ENCODE results near the gene TPO. TPM values are rescaled to one million over a fixed set of nuclear protein-coding genes. Genes with fewer than 3 reads are reported as not detected.

The TPO gene
- total RNA-seq, 1 experiment from 2014 or later = not detected

DNA sequence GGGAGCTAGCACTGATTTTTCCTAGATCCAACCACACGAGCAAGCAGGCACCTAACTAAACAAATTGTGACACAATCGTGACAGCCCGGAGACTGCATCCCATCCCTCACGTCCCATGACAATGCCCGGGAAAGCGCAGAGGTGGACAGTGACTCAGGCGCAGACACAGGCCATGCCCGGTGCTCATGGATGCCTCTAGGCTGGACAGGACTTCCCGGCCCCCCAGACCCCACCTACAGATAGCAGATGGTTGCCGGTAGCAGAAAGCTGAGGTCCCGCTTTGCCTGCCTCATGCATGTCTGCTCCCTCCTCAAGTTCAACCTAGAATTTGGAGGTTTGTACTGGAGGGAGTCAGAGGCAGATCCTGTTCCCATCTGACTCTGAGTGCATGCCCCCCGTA, 81.0 kb downstream of the TPO start:
- POLR2A ChIA-PET = no interaction called here
- H3K27me3 Mint-ChIP-seq (ENCODE audit: insufficient read depth, unreplicated experiment) = peaks cover 10% of the 10 kb centered on the region
- CTCF ChIA-PET = interaction anchor here (0.5 to 0.6 kb wide), 2 partner anchors 14 to 181 kb away, joined by 3 read pairs; no protein-coding TSS in a partner anchor
- no peaks in the 10 kb centered on the region for H3K9me3 Mint-ChIP-seq (ENCODE audit: unreplicated experiment)
- H3K4me3 Mint-ChIP-seq (ENCODE audit: unreplicated experiment) = no peak overlapping the region
- DNase-seq (ENCODE audit: unreplicated experiment) = no peak
- intact Hi-C loops (cut with micrococcal nuclease) = no loop called here
- no peaks in the 10 kb centered on the region for H3K36me3 Mint-ChIP-seq (ENCODE audit: insufficient read depth, unreplicated experiment)
- H3K4me1 Mint-ChIP-seq (ENCODE audit: insufficient read depth, unreplicated experiment) = no peaks in the 10 kb centered on the region
- no TSS peak for BruUV-seq (replicated peaks)
- no peak overlapping the region for H3K27ac Mint-ChIP-seq (ENCODE audit: low read depth, unreplicated experiment)
- TF ChIP-seq, protein P1, sequence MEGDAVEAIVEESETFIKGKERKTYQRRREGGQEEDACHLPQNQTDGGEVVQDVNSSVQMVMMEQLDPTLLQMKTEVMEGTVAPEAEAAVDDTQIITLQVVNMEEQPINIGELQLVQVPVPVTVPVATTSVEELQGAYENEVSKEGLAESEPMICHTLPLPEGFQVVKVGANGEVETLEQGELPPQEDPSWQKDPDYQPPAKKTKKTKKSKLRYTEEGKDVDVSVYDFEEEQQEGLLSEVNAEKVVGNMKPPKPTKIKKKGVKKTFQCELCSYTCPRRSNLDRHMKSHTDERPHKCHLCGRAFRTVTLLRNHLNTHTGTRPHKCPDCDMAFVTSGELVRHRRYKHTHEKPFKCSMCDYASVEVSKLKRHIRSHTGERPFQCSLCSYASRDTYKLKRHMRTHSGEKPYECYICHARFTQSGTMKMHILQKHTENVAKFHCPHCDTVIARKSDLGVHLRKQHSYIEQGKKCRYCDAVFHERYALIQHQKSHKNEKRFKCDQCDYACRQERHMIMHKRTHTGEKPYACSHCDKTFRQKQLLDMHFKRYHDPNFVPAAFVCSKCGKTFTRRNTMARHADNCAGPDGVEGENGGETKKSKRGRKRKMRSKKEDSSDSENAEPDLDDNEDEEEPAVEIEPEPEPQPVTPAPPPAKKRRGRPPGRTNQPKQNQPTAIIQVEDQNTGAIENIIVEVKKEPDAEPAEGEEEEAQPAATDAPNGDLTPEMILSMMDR (IDR thresholded peaks at IDR 0.05; ENCODE audit: unreplicated experiment) = no peak

DNA sequence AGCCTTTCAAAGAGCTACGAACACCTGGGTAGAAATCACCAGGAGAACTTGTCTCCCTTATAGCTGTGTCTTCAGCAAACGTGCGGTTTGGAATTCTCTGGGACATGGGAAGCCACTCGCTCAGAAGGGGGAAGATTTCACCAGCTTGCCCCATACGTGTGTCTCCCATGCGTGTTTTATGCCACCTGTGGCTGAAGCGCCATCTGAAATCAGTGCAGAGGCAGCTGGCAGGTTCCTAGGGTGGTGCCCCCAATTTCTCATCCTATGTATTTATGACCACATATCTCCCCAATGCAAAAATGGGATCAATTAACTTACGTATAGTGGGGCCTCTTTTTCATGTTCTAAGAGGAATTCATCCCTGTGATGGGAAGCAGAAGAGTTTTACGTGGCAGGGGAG, 81.6 kb downstream of the TPO start:
- TF ChIP-seq, protein P1 (IDR thresholded peaks at IDR 0.05; ENCODE audit: unreplicated experiment) = no peak
- H3K36me3 Mint-ChIP-seq (ENCODE audit: insufficient read depth, unreplicated experiment) = no peaks in the 10 kb centered on the region
- H3K27ac Mint-ChIP-seq (ENCODE audit: low read depth, unreplicated experiment) = no peak overlapping the region
- H3K27me3 Mint-ChIP-seq (ENCODE audit: insufficient read depth, unreplicated experiment) = peaks cover 10% of the 10 kb centered on the region
- intact Hi-C loops (cut with micrococcal nuclease) = no loop called here
- ChIA-PET CTCF (interaction anchor here (0.5 to 0.6 kb wide), 2 partner anchors 15 to 180 kb away, joined by 3 read pairs; no protein-coding TSS in a partner anchor), POLR2A (no interaction called here)
- BruUV-seq (replicated peaks) = no TSS peak
- no peak overlapping the region for H3K4me3 Mint-ChIP-seq (ENCODE audit: unreplicated experiment)
- H3K9me3 Mint-ChIP-seq (ENCODE audit: unreplicated experiment) = no peaks in the 10 kb centered on the region
- DNase-seq (ENCODE audit: unreplicated experiment) = no peak
- H3K4me1 Mint-ChIP-seq (ENCODE audit: insufficient read depth, unreplicated experiment) = no peaks in the 10 kb centered on the region

DNA sequence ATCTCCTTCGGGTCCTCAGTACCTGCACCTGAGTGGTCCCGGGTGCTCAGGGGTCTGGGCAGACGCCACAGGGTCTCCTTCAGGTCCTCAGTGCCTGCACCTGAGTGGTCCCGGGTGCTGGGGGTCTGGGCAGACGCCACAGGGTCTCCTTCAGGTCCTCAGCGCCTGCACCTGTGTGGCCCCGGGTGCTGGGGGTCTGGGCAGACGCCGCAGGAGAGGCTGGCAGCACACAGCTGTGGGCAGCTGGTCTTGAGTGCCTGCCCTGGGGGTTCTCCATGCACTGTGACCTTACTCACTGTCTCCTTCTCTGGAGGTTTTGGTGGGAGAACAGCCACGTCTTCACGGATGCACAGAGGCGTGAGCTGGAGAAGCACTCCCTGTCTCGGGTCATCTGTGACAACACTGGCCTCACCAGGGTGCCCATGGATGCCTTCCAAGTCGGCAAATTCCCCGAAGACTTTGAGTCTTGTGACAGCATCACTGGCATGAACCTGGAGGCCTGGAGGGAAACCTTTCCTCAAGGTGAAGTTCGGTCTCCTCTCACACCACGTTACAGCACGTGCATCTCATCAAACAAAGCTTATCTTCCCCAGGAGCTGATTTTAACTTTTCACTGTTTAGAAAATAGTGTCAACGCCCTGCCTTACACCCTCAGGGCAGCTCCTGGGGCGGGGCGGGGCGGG, 82.6 kb downstream of the TPO start:
- Mint-ChIP-seq H3K4me1 (ENCODE audit: insufficient read depth, unreplicated experiment) (no peaks in the 10 kb centered on the region), H3K27me3 (ENCODE audit: insufficient read depth, unreplicated experiment) (peaks cover 10% of the 10 kb centered on the region), H3K9me3 (ENCODE audit: unreplicated experiment) (no peaks in the 10 kb centered on the region), H3K27ac (ENCODE audit: low read depth, unreplicated experiment) (no peak overlapping the region), H3K4me3 (ENCODE audit: unreplicated experiment) (no peak overlapping the region), H3K36me3 (ENCODE audit: insufficient read depth, unreplicated experiment) (no peaks in the 10 kb centered on the region)
- no peak for DNase-seq (ENCODE audit: unreplicated experiment)
- no TSS peak for BruUV-seq (replicated peaks)
- ChIA-PET POLR2A (no interaction called here), CTCF (no interaction called here)
- TF ChIP-seq, protein P1 (IDR thresholded peaks at IDR 0.05; ENCODE audit: unreplicated experiment) = no peak
- intact Hi-C loops (cut with micrococcal nuclease) = no loop called here

DNA sequence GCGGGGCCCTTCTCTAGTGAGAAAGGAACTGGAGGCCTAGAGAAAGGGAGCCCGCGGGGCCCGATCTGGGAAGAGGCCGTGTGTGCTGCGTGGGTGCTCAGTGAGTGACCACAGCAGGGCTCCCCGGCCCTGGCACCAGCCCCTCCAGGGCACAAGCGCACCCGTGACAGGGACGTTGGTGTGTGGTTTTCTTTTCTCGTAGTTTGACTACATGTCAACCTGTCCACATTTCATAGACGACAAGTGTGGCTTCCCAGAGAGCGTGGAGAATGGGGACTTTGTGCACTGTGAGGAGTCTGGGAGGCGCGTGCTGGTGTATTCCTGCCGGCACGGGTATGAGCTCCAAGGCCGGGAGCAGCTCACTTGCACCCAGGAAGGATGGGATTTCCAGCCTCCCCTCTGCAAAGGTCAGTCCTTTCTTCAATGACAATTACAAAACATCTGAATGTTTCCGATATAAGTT, 83.1 kb downstream of the TPO start:
- CTCF ChIA-PET = no interaction called here
- POLR2A ChIA-PET = no interaction called here
- Mint-ChIP-seq H3K4me3 (ENCODE audit: unreplicated experiment) (no peak overlapping the region), H3K36me3 (ENCODE audit: insufficient read depth, unreplicated experiment) (no peaks in the 10 kb centered on the region), H3K27ac (ENCODE audit: low read depth, unreplicated experiment) (no peak overlapping the region), H3K4me1 (ENCODE audit: insufficient read depth, unreplicated experiment) (no peaks in the 10 kb centered on the region), H3K27me3 (ENCODE audit: insufficient read depth, unreplicated experiment) (peaks cover 10% of the 10 kb centered on the region), H3K9me3 (ENCODE audit: unreplicated experiment) (no peaks in the 10 kb centered on the region)
- no TSS peak for BruUV-seq (replicated peaks)
- intact Hi-C loops (cut with micrococcal nuclease) = no loop called here
- no peak for DNase-seq (ENCODE audit: unreplicated experiment)
- TF ChIP-seq, protein P1 (IDR thresholded peaks at IDR 0.05; ENCODE audit: unreplicated experiment) = no peak

Measured in MCF 10A (cell line).